Left renal pelvis (tissue), 4 donors: ENCODE results near the gene NPC2. TPM values are rescaled to one million over a fixed set of nuclear protein-coding genes. Genes with fewer than 3 reads are reported as not detected.
"Not testable (repeated sequence)": the region's sequence is repeated elsewhere in the genome, so short reads cannot be mapped to it uniquely, and the experiment has no call there.

ENCODE experiments used
- DNase-seq, 4 donors: peaks; one replicate each; pipeline ENCODE4 v3.0.0-alpha.2; 2013; ENCODE audit warnings: low read depth in 4 of 4, low spot score in 3 of 4
- polyA plus RNA-seq, 4 donors: library from polyadenylated mRNA; unstranded; fragments of 120-200 nt; gene quantifications; one replicate each; pipeline ENCODE4 v1.2.1, GENCODE V29; 2013; ENCODE audit not compliant: insufficient read length in 4 of 4

NPC2 gene
- polyA plus RNA-seq, 4 donors = 228 to 346 (median 322) TPM

GRCh38 chr14:74475678-74476077 lies 17.4 kb downstream of the NPC2 start:
- no peak for DNase-seq

GRCh38 chr14:74474376-74474775 lies 18.7 kb downstream of the NPC2 start:
- no peak for DNase-seq

GRCh38 chr14:74472601-74473000 lies 20.5 kb downstream of the NPC2 start:
- no peak for DNase-seq

GRCh38 chr14:74469548-74470518 lies 23.3 kb downstream of the NPC2 start:
- no peak for DNase-seq

- no peak for DNase-seq
Observed at GRCh38 chr14:74468513-74468912, 24.6 kb downstream of the NPC2 start.

- DNase-seq = no peak
Observed at GRCh38 chr14:74465335-74465734, 27.8 kb downstream of the NPC2 start.

GRCh38 chr14:74464785-74465184 lies 28.3 kb downstream of the NPC2 start:
- no peak for DNase-seq

- DNase-seq = no peak
Observed at GRCh38 chr14:74463697-74464096, 29.4 kb downstream of the NPC2 start.

- DNase-seq = no peak
Observed at GRCh38 chr14:74462993-74463392, 30.1 kb downstream of the NPC2 start.

GRCh38 chr14:74459976-74460375 lies 33.1 kb downstream of the NPC2 start:
- DNase-seq = no peak

- no peak for DNase-seq
Observed at GRCh38 chr14:74459289-74459946, 33.7 kb downstream of the NPC2 start.

GRCh38 chr14:74457565-74457895 lies 35.6 kb downstream of the NPC2 start:
- no peak for DNase-seq

GRCh38 chr14:74456684-74457564 lies 36.2 kb downstream of the NPC2 start:
- no peak for DNase-seq

GRCh38 chr14:74454397-74454796 lies 38.7 kb downstream of the NPC2 start:
- not testable (repeated sequence) for DNase-seq

- no peak for DNase-seq
Observed at GRCh38 chr14:74444866-74445265, 48.2 kb downstream of the NPC2 start.

GRCh38 chr14:74442757-74443156 lies 50.3 kb downstream of the NPC2 start:
- no peak for DNase-seq

GRCh38 chr14:74441113-74441512 lies 52.0 kb downstream of the NPC2 start:
- DNase-seq = no peak

GRCh38 chr14:74438351-74438915 lies 54.7 kb downstream of the NPC2 start:
- DNase-seq = no peak

GRCh38 chr14:74437496-74438053 lies 55.5 kb downstream of the NPC2 start:
- no peak for DNase-seq

GRCh38 chr14:74434294-74434693 lies 58.8 kb downstream of the NPC2 start:
- DNase-seq = no peak
